ENCODE data around the gene NYAP2.

DNA sequence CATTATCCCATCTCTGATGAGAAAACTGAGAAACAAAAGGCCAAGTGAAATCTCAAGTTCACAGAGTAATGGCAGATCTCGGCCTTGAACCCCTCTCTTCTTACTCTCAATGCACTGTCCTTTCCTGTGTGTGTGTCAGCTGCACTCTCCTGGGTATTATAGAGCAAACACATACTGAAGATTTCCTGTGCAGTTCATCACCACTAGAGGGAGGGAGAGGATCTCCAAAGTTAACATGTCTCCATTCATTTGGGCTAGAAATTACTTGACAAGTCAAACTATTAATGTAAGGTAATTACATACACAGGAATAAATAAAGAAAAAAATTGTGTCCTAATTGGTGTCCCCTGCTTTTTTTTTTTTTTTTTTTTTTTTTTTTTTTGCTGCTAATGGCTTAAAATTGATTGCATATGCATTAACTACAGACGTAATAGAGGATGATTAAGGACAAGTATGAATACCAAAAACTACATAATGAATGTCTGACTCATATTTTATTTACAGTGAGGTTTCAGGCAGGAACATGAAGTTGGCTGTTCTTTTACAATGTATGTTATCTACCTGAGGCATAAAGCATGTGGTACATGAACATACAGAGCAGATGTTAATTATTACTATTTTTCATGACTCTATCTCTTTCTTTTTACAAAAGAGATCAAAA lies 269.2 kb downstream of the NYAP2 start:
- TF ChIP-seq, protein P1, sequence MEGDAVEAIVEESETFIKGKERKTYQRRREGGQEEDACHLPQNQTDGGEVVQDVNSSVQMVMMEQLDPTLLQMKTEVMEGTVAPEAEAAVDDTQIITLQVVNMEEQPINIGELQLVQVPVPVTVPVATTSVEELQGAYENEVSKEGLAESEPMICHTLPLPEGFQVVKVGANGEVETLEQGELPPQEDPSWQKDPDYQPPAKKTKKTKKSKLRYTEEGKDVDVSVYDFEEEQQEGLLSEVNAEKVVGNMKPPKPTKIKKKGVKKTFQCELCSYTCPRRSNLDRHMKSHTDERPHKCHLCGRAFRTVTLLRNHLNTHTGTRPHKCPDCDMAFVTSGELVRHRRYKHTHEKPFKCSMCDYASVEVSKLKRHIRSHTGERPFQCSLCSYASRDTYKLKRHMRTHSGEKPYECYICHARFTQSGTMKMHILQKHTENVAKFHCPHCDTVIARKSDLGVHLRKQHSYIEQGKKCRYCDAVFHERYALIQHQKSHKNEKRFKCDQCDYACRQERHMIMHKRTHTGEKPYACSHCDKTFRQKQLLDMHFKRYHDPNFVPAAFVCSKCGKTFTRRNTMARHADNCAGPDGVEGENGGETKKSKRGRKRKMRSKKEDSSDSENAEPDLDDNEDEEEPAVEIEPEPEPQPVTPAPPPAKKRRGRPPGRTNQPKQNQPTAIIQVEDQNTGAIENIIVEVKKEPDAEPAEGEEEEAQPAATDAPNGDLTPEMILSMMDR (conservative IDR thresholded peaks at IDR 0.05) = peak; percentile 85
- TF ChIP-seq ZFX (IDR thresholded peaks at IDR 0.05) = no peak
